IMR-90 (cell line): ENCODE measurements around the gene ENDOD1. TPM values are rescaled to one million over a fixed set of nuclear protein-coding genes. Genes with fewer than 3 reads are reported as not detected.

Experiments used
- ATAC-seq: fragments of 200-7000 bp; cut with Tn5 transposase; 2 replicates; pipeline ENCODE4 v1.9.1; 2020; ENCODE audit warnings: low read depth, mild to moderate bottlenecking, moderate library complexity
- BruUV-seq: library from RNA; stranded (reverse); fragments of 400-500 nt; replicated peaks from 2 replicates; lab custom pipeline; 2021; lab: Mats Ljungman, UMichigan
- CTCF ChIA-PET: fragments of 300-600 bp; formaldehyde crosslinking; extraction: SDS; loops from one replicate; lab custom pipeline; 2021; ENCODE audit warnings: antibody characterized with exemption; lab: Yijun Ruan, JAX
- POLR2A ChIA-PET: fragments of 300-600 bp; sonication (Branson Sonifier 250); formaldehyde crosslinking; loops from one replicate; lab custom pipeline; 2022; ENCODE audit warnings: antibody characterized with exemption; ENCODE audit not compliant: unreplicated experiment; lab: Charles Lee
- DNase-seq: peaks from one replicate; pipeline ENCODE4 v3.0.0; 2013
- H2AFZ ChIP-seq: replicated peaks from 2 replicates; pipeline ENCODE3; 2013; ENCODE audit warnings: low read length, mild to moderate bottlenecking; ENCODE audit not compliant: poor library complexity
- H2AK5ac ChIP-seq: 2 replicates; pipeline ENCODE4 v1.6.1; 2013; ENCODE audit warnings: low read depth, low read length, inconsistent platforms
- H2AK9ac ChIP-seq: replicated peaks from 2 replicates; pipeline ENCODE3; 2013; ENCODE audit warnings: mild to moderate bottlenecking, low read depth, low read length, moderate library complexity; ENCODE audit not compliant: poor library complexity
- H2BK120ac ChIP-seq: 2 replicates; pipeline ENCODE4 v1.6.1; 2013; ENCODE audit warnings: low read depth, low read length, inconsistent platforms
- H2BK15ac ChIP-seq: 3 replicates; pipeline ENCODE4 v1.6.1; 2013; ENCODE audit warnings: low read depth, low read length, inconsistent platforms
- H2BK20ac ChIP-seq: 2 replicates; pipeline ENCODE4 v1.6.1; 2013; ENCODE audit warnings: low read depth, mild to moderate bottlenecking, inconsistent platforms, low read length, moderate library complexity
- H2BK5ac ChIP-seq: 2 replicates; pipeline ENCODE4 v1.6.1; 2013; ENCODE audit warnings: mild to moderate bottlenecking, low read depth, low read length, inconsistent platforms; ENCODE audit not compliant: poor library complexity, severe bottlenecking
- H3K14ac ChIP-seq: replicated peaks from 2 replicates; pipeline ENCODE4 v1.6.1; 2013; ENCODE audit warnings: low read depth, low read length, inconsistent platforms
- H3K18ac ChIP-seq: 2 replicates; pipeline ENCODE4 v1.6.1; 2013; ENCODE audit warnings: low read depth, low read length, control low read depth
- H3K23ac ChIP-seq: 2 replicates; pipeline ENCODE4 v1.6.1; 2013; ENCODE audit warnings: low read depth, low read length, inconsistent platforms
- H3K27ac ChIP-seq: 2 replicates; pipeline ENCODE4 v1.5.1; 2013; ENCODE audit warnings: mild to moderate bottlenecking, control low read depth, low read length; ENCODE audit not compliant: insufficient read depth
- H3K27me3 ChIP-seq: 2 replicates; pipeline ENCODE4 v1.6.1; 2013; ENCODE audit warnings: low read length; ENCODE audit not compliant: control insufficient read depth, insufficient read depth
- H3K36me3 ChIP-seq: 2 replicates; pipeline ENCODE4 v1.6.1; 2013; ENCODE audit warnings: low read length, mixed read lengths; ENCODE audit not compliant: control insufficient read depth, insufficient read depth
- H3K4ac ChIP-seq: 2 replicates; pipeline ENCODE4 v1.6.1; 2013; ENCODE audit warnings: low read depth, low read length, inconsistent platforms
- H3K4me1 ChIP-seq: 2 replicates; pipeline ENCODE4 v1.6.1; 2013; ENCODE audit warnings: low read length, mixed read lengths; ENCODE audit not compliant: control insufficient read depth, insufficient read depth
- H3K4me2 ChIP-seq: 2 replicates; pipeline ENCODE4 v1.6.1; 2013; ENCODE audit warnings: low read depth, mild to moderate bottlenecking, control low read depth, low read length, moderate library complexity
- H3K4me3 ChIP-seq: 2 replicates; pipeline ENCODE4 v1.5.1; 2013; ENCODE audit warnings: low read depth, mild to moderate bottlenecking, control low read depth, low read length, moderate library complexity; ENCODE audit not compliant: insufficient read depth
- H3K56ac ChIP-seq: 2 replicates; pipeline ENCODE4 v1.6.1; 2013; ENCODE audit warnings: low read length, inconsistent platforms; ENCODE audit not compliant: insufficient read depth; ENCODE audit errors: extremely low read depth
- H3K79me1 ChIP-seq, 2 experiments: 2 replicates each; pipeline ENCODE4 v1.6.1; 2013; ENCODE audit warnings: low read length in 2 of 2, inconsistent platforms in 1 of 2, low read depth in 1 of 2
- H3K9ac ChIP-seq: 2 replicates; pipeline ENCODE4 v1.6.1; 2013; ENCODE audit warnings: low read depth, low read length, control low read depth
- H3K9me1 ChIP-seq: 2 replicates; pipeline ENCODE4 v1.6.1; 2013; ENCODE audit warnings: low read length, inconsistent platforms; ENCODE audit not compliant: insufficient read depth
- H3K9me3 ChIP-seq: 2 replicates; pipeline ENCODE4 v1.6.1; 2013; ENCODE audit warnings: low read length; ENCODE audit not compliant: control insufficient read depth, insufficient read depth
- H4K20me1 ChIP-seq: 2 replicates; pipeline ENCODE4 v1.6.1; 2013; ENCODE audit warnings: low read length, inconsistent platforms; ENCODE audit not compliant: insufficient read depth
- H4K5ac ChIP-seq: 2 replicates; pipeline ENCODE4 v1.6.1; 2013; ENCODE audit warnings: mild to moderate bottlenecking, low read depth, low read length, control low read depth
- H4K8ac ChIP-seq, 2 experiments: 2 replicates each; pipeline ENCODE4 v1.6.1; 2013; ENCODE audit warnings: low read depth in 2 of 2, low read length in 2 of 2, control low read depth in 1 of 2, inconsistent platforms in 1 of 2
- H4K91ac ChIP-seq: 2 replicates; pipeline ENCODE4 v1.6.1; 2013; ENCODE audit warnings: low read depth, low read length, inconsistent platforms; ENCODE audit not compliant: insufficient read depth
- BHLHE40 ChIP-seq: fragments of 150-350 bp; IDR thresholded peaks from 2 replicates; pipeline ENCODE4 v1.6.1; 2016; ENCODE audit warnings: mild to moderate bottlenecking, low read depth, low read length
- CEBPB ChIP-seq: IDR thresholded peaks from 2 replicates; pipeline ENCODE4 v1.6.1; 2012; ENCODE audit warnings: low read depth, low read length, improper control_type of control experiment
- CHD1 ChIP-seq: IDR thresholded peaks from 2 replicates; pipeline ENCODE4 v1.6.1; 2012; ENCODE audit warnings: low read depth, low read length, improper control_type of control experiment
- CTCF ChIP-seq: conservative IDR thresholded peaks from 2 replicates; pipeline ENCODE4 v1.5.1; 2012; ENCODE audit warnings: mild to moderate bottlenecking, low read depth, low read length, improper control_type of control experiment
- MXI1 ChIP-seq: IDR thresholded peaks from 2 replicates; pipeline ENCODE4 v1.6.1; 2012; ENCODE audit warnings: low read depth, mild to moderate bottlenecking, low read length, moderate library complexity, borderline replicate concordance
- RCOR1 ChIP-seq: IDR thresholded peaks from 2 replicates; pipeline ENCODE4 v1.6.1; 2012; ENCODE audit warnings: mild to moderate bottlenecking, low read length, improper control_type of control experiment; ENCODE audit not compliant: insufficient replicate concordance
- WGBS, 2 experiments: methylation state at CpG; one replicate each; pipeline versions ENCODE4 v1.1.5 to v1.1.7; 2013; ENCODE audit warnings: missing lambda C conversion rate in 2 of 2; ENCODE audit not compliant: insufficient read length in 1 of 2; ENCODE audit errors: extremely low coverage in 2 of 2; 5-methylcytosine and 5-hydroxymethylcytosine counted together
- dilution Hi-C: fragments of 300-500 bp; cut with HindIII; formaldehyde crosslinking; loops from one replicate; pipeline ENCODE4 v1.14.3; 2018; ENCODE audit warnings: low sequenced_read_pairs; ENCODE audit not compliant: unreplicated experiment
- in situ Hi-C: fragments of 300-500 bp; cut with MboI; formaldehyde crosslinking; loops from 3 replicates; pipeline ENCODE4 v1.14.3; 2019; ENCODE audit warnings: low sequenced_read_pairs, inconsistent platforms, mixed read lengths
- intact Hi-C: fragments of 100-400 bp; cut with micrococcal nuclease; formaldehyde crosslinking; loops from 2 replicates; pipeline ENCODE4 v1.10.0; 2022
- polyA plus RNA-seq, 3 experiments: library from polyadenylated mRNA; depleted of rRNA; stranded (reverse); fragments of >200 nt; gene quantifications; 2 replicates each; pipeline ENCODE4 v1.2.3, GENCODE V29; 2012; ENCODE audit warnings: low replicate concordance in 1 of 3
- total RNA-seq: library from RNA; depleted of rRNA; stranded (reverse); fragments of >200 nt; gene quantifications from 2 replicates; pipeline ENCODE4 v1.2.3, GENCODE V29; 2012

Gene ENDOD1
- total and polyA plus RNA-seq, 2 of the 4 experiments (the other 2 are of a cell fraction) = 7.0 to 17.6 TPM

GRCh38 chr11:95170294-95170693, 80.6 kb downstream of the ENDOD1 start:
- H3K14ac ChIP-seq = no peak overlapping the region
- no peak overlapping the region for H2BK120ac ChIP-seq
- in situ Hi-C loops = no loop called here
- H4K91ac ChIP-seq = no peak overlapping the region
- H2AFZ ChIP-seq = no peak overlapping the region
- H3K56ac ChIP-seq = no peak overlapping the region
- no peaks in the 10 kb centered on the region for H4K20me1 ChIP-seq
- dilution Hi-C loops = no loop called here
- H3K23ac ChIP-seq = no peak overlapping the region
- no TSS peak for BruUV-seq
- no peaks in the 10 kb centered on the region for H3K9me1 ChIP-seq
- ATAC-seq (no peak), DNase-seq (no peak)
- H3K9me3 ChIP-seq = no peaks in the 10 kb centered on the region
- POLR2A ChIA-PET = no interaction called here
- H2BK15ac ChIP-seq = no peak overlapping the region
- H3K36me3 ChIP-seq = no peaks in the 10 kb centered on the region
- no peak overlapping the region for H3K4ac ChIP-seq
- H2BK20ac ChIP-seq = no peak overlapping the region
- H3K4me3 ChIP-seq = no peak overlapping the region
- intact Hi-C loops = no loop called here
- no peaks in the 10 kb centered on the region for H3K79me1 ChIP-seq
- no peak overlapping the region for H2AK9ac ChIP-seq
- no peaks in the 10 kb centered on the region for H3K4me1 ChIP-seq
- CTCF ChIA-PET = interaction anchor here (0.8 kb wide), 1 partner anchor 347 kb away, joined by 3 read pairs; no protein-coding TSS in a partner anchor
- H3K18ac ChIP-seq = no peak overlapping the region
- no peak overlapping the region for H2AK5ac ChIP-seq
- H4K8ac ChIP-seq = no peak overlapping the region
- no peak overlapping the region for H3K9ac ChIP-seq
- WGBS, 2 experiments = no CpG with 5 or more reads among the region's 5 CpGs
- H4K5ac ChIP-seq = no peak overlapping the region
- no peak overlapping the region for H2BK5ac ChIP-seq
- TF ChIP-seq CEBPB (peak; percentile 55), CTCF (no peak), CHD1 (no peak), BHLHE40 (no peak), MXI1 (no peak), RCOR1 (no peak)
- no peaks in the 10 kb centered on the region for H3K27me3 ChIP-seq
- H3K27ac ChIP-seq = no peak overlapping the region
- no peak overlapping the region for H3K4me2 ChIP-seq
